ENCODE measurements around the gene KRTAP5-2. TPM values are rescaled to one million over a fixed set of nuclear protein-coding genes. Genes with fewer than 3 reads are reported as not detected.

KRTAP5-2 gene
- total RNA-seq, 1 donor from 2014 or later, result not detected

GRCh38 chr11:1642288-1643145, 44.4 kb upstream of the KRTAP5-2 start:
- Histone ChIP-seq H3K4me3 (no peak overlapping the region), H3K27ac (replicated peaks) (no peak overlapping the region), H3K9me3 (replicated peaks) (no peaks in the 10 kb centered on the region), H3K27me3 (ENCODE audit: low read depth) (peaks cover 50% of the 10 kb centered on the region), H3K36me3 (no peaks in the 10 kb centered on the region), H3K4me1 (peaks cover 19% of the 10 kb centered on the region)
- no peak for TF ChIP-seq CTCF (IDR thresholded peaks at IDR 0.05; ENCODE audit: borderline replicate concordance)
- intact Hi-C loops (cut with micrococcal nuclease), result no loop called here
- no peak for DNase-seq

DNA sequence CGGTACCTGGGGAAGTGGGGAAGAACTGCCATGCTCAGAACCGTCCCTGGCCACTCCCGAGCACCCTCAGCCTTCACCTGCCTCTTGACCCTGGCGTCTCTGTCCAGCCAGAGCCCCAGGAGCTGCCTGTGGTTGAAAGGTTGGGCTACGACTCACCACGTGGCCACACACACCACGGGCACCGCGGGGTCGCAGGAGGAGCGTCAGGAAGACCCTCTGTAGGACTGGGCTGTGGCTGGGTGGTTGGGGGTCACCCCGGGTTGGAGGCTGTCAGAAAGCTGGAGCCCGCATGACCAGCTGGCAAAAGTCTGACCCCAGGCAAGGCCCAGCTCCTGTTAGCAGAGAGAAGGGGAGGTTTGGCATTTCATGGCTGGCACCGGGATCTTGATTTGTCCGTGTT, 43.0 kb upstream of the KRTAP5-2 start:
- DNase-seq, result no peak

GRCh38 chr11:1640076-1640946, 42.2 kb upstream of the KRTAP5-2 start:
- intact Hi-C loops (cut with micrococcal nuclease), result no loop called here
- peak; percentile 81 for TF ChIP-seq CTCF (IDR thresholded peaks at IDR 0.05; ENCODE audit: borderline replicate concordance)
- H3K36me3 ChIP-seq, result no peaks in the 10 kb centered on the region
- no peak overlapping the region for H3K27ac ChIP-seq (replicated peaks)
- DNase-seq, result no peak
- no peaks in the 10 kb centered on the region for H3K9me3 ChIP-seq (replicated peaks)
- peaks cover 19% of the 10 kb centered on the region for H3K4me1 ChIP-seq
- H3K27me3 ChIP-seq (ENCODE audit: low read depth), result peaks cover 59% of the 10 kb centered on the region
- peak overlapping the region; percentile 25 for H3K4me3 ChIP-seq

More for the DNA sequence above, 43.0 kb upstream of the KRTAP5-2 start:
- intact Hi-C loops (cut with micrococcal nuclease), result no loop called here
- Histone ChIP-seq H3K4me1 (peaks cover 19% of the 10 kb centered on the region), H3K9me3 (replicated peaks) (no peaks in the 10 kb centered on the region), H3K27me3 (ENCODE audit: low read depth) (peaks cover 59% of the 10 kb centered on the region), H3K4me3 (no peak overlapping the region), H3K36me3 (no peaks in the 10 kb centered on the region), H3K27ac (replicated peaks) (no peak overlapping the region)
- no peak for TF ChIP-seq CTCF (IDR thresholded peaks at IDR 0.05; ENCODE audit: borderline replicate concordance)

DNA sequence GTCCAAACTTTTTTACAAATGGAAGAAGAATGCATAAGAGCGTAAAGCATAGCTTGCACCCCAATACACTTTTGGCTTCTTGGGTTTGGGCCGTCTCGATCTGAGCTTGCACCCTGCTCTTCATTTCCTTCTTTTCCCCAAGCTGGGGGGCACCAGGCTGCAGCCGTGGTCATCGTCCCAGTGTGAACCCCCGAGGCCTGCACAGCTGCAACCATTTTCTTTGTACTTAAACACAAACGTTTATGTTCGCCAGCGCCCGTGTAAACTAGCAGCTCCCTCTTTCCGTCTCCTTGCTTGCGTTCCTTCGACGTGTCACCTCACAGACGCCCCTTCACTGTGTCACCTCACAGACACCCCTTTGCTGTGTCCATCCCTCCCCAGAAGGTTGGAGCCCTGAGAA, 41.6 kb upstream of the KRTAP5-2 start:
- Histone ChIP-seq H3K4me1 (peaks cover 19% of the 10 kb centered on the region), H3K27me3 (ENCODE audit: low read depth) (peaks cover 57% of the 10 kb centered on the region), H3K4me3 (peak overlapping the region; percentile 25), H3K9me3 (replicated peaks) (no peaks in the 10 kb centered on the region), H3K27ac (replicated peaks) (peak overlapping the region; percentile 77), H3K36me3 (no peaks in the 10 kb centered on the region)
- no peak for TF ChIP-seq CTCF (IDR thresholded peaks at IDR 0.05; ENCODE audit: borderline replicate concordance)
- intact Hi-C loops (cut with micrococcal nuclease), result no loop called here
- no peak for DNase-seq

- peak; percentile 63 for DNase-seq
Observed at GRCh38 chr11:1639102-1639620, 41.1 kb upstream of the KRTAP5-2 start.

More at GRCh38 chr11:1639102-1639620, 41.1 kb upstream of the KRTAP5-2 start:
- Histone ChIP-seq H3K4me1 (peaks cover 19% of the 10 kb centered on the region), H3K27me3 (ENCODE audit: low read depth) (peaks cover 58% of the 10 kb centered on the region), H3K36me3 (no peaks in the 10 kb centered on the region), H3K9me3 (replicated peaks) (no peaks in the 10 kb centered on the region), H3K4me3 (peak overlapping the region; percentile 25), H3K27ac (replicated peaks) (peak overlapping the region; percentile 77)
- intact Hi-C loops (cut with micrococcal nuclease), result no loop called here
- no peak for TF ChIP-seq CTCF (IDR thresholded peaks at IDR 0.05; ENCODE audit: borderline replicate concordance)
